GM21447 (cell line): ENCODE measurements around the gene ADAM15.

Experiments used
- ATAC-seq: cut with Tn5 transposase; IDR thresholded peaks from one replicate; pipeline ENCODE4 v1.9.1; 2021; ENCODE audit not compliant: unreplicated experiment

Gene ADAM15

DNA sequence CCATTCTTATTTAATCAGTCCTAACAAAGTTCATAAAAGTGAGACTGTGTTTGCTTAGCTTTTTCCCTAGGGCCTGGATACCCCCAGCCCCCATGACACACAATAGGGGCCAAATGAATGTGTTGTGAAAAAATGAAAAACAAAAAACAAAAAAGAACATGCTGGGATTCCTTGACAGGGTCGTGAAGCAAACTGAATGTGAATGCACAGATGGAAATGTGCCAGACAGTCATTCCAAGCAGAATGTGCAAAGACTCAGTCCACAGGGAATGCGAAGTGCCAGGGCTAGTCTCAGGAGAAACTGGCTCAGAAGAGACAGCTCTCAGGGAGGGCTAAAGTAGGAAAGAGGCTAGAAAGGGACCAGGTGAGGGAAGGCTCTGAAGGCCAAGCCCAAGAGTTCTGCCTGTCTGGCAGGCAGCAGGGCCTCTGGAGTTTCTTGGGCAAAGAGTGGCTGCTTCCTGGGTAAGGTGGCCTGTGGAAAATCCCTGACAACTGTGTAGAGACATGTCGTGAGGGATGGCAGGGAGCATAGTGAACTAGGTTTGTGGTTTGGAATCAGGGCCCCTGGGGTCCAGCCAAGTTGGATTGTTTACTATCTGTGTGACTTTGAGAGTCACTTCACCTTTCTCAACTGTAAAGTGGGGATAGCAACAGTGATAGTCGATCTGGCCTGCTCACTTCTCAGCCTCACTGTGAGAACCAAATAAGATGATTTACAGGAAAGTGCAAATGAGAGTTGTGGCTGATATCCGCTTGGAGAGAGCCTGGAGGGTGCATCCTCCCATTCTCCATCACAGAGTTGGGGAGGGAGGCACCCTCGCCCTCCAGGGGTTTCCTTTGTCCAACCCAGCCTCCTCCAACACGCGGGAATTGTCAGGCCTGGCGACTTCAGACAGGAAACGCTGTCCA, 1.2 kb upstream of the ADAM15 start:
- no peak for ATAC-seq

DNA sequence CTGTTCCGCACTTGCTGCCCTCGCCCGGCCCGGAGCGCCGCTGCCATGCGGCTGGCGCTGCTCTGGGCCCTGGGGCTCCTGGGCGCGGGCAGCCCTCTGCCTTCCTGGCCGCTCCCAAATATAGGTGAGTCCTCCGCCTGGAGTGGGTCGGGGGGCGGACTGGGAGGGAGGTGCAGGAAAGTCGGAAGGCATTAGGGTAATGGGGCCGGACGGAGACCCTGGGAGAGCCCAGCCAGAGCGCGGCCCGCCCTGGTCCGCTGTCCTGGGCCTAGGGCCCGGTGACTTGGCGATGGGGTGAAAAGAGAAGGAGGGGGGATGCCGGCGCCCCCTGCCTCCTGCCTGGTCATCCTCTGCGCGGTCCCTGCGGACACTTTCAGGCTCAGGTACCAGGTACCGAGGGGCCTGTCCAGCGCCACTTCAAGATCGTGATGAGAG, 243 bp downstream of the ADAM15 start:
- no peak for ATAC-seq

DNA sequence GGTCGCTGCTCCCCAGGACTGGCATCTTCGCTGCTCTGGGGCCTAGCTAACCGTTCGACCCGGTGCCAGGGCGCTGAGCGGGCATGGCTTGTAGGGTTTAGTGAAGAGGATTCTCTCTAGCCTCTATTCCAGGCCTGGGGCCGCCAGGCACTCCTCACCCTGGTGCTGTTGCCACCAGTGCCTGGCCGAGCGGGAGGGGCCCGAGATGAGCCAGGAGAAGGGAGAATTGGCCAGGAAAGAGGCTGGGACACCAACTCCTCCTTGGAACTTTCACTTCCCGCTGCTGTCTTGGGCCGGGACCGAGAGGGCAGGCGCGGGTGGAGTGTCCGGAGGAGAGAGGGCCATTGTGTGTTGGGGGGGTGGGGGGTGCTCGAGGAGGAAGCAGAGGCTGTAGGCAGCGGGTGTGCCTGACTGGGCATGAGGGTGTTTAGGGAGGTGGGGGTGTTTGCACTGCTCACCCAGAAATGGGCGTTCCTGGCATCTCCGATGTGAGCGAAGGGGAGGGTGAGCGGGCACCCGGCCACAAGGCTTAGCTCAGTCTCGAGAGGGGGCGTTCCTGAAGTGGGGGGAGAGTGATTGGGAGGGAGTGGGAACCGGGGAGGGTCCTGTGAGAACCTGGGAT, 772 bp downstream of the ADAM15 start:
- ATAC-seq: no peak

DNA sequence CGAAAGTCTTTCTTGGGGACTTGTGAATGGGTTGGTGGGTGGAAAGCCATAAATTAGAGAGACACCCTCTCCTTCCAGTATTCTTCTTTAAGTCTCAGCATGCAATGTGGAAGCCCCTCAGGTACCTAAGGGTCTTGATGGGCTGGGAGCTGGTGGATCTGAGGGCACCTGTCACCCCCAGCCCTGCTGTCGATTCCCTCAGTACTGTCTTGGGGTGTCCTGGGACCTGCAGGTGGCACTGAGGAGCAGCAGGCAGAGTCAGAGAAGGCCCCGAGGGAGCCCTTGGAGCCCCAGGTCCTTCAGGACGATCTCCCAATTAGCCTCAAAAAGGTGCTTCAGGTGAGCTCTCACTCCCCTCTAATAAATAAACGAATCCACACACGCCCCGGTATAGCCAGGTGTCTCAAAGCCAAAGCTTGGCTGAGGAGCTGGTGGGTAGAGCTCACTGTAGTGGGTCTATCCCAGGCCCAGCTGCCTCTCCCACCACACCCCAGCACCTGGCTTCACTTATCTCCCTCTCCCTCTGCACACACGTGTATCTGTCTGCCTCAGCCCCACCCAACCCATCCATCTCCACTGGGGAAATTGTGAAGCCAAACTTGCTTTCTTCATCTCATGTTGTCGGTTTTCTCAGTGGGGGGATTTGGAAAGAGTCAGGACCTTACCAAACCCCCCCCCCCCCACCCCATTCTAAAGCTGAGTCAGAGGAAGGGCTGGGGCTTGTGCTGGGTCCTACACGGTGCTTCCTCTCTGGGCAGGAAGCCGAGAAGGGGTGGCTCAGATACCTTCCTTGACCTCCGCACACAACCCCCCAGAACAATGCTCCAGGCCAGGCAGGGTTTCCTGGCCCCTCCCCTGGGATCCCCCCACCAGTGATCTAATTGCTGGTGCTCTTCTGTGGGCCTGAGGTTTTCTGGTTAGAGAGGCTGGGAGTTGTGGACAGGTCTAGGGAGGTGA, 1.6 kb downstream of the ADAM15 start:
- no peak for ATAC-seq

DNA sequence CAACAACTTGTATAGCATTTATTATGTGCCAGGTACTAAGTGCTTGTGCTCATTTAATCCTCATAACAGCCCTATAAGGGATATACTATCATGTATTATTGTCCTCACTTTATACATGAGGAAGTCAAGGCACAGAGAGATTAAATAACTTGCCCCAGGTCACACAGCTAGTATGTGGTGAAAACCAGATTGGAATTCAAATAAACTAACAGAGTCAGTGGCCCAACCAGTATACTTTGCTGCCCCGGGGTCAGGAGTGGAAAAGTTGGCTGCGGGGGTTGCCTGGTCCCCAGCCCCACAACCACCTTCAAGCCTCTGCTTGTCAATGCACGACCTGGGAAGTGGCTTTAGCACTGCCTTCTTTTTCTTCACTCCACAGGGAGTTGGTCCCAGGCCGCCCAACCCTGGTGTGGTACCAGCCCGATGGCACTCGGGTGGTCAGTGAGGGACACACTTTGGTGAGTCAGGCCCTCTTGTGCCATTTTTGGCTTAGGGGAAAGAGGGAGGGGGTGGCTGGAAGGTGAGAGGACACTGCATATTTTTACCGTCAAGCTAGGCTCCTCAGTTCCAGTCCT, 2.5 kb downstream of the ADAM15 start:
- ATAC-seq: no peak

DNA sequence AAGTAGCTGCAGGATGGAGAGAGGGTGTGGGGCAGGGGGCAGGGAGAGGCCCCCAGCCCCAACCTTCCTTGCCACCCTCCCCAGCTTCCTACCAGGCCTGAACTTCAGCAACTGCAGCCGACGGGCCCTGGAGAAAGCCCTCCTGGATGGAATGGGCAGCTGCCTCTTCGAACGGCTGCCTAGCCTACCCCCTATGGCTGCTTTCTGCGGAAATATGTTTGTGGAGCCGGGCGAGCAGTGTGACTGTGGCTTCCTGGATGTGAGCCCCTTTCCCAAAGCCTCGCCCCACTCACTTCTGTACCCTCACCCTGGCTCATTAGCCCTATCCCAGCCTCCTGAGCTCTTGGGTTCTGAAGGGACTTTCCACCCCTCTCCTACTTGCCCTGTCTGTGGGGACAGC, 6.0 kb downstream of the ADAM15 start:
- no peak for ATAC-seq

DNA sequence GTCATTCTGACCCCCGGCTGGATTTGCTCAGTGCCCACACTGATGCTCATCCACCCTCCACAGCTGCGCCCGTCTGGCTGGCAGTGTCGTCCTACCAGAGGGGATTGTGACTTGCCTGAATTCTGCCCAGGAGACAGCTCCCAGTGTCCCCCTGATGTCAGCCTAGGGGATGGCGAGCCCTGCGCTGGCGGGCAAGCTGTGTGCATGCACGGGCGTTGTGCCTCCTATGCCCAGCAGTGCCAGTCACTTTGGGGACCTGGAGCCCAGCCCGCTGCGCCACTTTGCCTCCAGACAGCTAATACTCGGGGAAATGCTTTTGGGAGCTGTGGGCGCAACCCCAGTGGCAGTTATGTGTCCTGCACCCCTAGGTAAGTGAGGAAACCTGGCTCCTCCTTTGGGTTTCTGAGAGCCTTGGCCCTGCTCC, 6.7 kb downstream of the ADAM15 start:
- ATAC-seq: no peak

DNA sequence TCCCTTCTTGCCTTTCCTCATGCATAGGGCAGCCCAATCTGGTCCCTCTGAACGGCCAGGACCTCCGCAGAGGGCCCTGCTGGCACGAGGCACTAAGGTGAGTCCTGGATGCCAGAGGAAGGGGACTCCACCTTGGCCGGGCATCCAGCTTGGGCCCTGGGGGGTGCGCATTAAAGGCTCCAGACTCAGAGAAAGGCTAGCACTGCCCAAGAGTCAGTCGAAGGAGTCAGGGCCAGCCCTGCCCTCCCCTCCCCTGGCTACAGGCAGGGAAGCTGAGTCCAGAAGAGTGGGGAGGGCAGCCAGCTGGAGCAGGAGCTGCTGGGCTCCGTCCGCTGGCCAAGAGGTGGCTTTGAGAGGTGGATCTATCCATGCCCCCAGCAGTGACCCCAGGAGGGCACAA, 9.6 kb downstream of the ADAM15 start:
- no peak for ATAC-seq

DNA sequence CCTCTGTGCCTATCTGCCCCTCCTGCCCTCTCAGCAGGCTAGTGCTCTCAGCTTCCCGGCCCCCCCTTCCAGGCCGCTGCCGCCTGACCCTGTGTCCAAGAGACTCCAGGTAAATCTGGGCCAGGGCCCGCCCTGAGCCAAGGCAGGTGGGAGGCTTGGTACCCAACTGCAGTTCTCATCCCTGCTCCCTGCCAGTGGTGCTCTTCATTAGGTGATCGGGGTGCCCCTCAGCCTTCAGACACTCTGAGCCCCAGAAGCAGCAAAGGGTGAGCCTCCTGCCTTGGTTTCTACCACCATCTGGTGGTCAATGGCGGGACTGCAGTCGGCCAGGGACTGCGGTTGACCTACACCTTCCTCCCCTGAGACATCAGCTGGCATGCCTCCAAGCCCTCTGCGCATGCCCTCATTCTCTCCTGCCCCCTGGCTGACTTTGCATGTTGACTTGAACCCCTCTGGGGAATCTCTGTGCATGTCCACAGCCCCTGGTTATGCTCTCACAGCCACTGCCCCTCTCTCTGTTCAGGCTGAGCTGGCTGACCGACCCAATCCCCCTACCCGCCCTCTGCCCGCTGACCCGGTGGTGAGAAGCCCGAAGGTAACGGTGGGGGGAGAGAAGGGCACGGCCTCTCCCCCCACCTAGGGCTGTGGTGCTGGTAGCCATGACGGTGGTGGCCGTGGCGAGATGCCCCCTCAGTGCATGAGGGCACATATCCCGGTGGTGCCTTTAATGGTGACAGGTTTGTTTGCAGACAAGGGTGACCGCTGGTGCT, 10.4 kb downstream of the ADAM15 start:
- peak; percentile 33 for ATAC-seq

DNA sequence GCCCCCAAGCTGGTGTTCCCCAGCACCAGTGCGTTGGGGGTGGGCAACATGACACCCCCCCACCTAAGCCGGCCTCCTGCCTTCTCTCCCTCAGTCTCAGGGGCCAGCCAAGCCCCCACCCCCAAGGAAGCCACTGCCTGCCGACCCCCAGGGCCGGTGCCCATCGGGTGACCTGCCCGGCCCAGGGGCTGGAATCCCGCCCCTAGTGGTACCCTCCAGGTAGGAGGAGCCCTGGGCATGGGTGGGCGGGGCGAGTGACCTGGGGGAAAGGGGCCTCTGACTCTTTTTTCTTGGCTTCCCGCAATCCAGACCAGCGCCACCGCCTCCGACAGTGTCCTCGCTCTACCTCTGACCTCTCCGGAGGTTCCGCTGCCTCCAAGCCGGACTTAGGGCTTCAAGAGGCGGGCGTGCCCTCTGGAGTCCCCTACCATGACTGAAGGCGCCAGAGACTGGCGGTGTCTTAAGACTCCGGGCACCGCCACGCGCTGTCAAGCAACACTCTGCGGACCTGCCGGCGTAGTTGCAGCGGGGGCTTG, 11.1 kb downstream of the ADAM15 start:
- ATAC-seq: no peak

DNA sequence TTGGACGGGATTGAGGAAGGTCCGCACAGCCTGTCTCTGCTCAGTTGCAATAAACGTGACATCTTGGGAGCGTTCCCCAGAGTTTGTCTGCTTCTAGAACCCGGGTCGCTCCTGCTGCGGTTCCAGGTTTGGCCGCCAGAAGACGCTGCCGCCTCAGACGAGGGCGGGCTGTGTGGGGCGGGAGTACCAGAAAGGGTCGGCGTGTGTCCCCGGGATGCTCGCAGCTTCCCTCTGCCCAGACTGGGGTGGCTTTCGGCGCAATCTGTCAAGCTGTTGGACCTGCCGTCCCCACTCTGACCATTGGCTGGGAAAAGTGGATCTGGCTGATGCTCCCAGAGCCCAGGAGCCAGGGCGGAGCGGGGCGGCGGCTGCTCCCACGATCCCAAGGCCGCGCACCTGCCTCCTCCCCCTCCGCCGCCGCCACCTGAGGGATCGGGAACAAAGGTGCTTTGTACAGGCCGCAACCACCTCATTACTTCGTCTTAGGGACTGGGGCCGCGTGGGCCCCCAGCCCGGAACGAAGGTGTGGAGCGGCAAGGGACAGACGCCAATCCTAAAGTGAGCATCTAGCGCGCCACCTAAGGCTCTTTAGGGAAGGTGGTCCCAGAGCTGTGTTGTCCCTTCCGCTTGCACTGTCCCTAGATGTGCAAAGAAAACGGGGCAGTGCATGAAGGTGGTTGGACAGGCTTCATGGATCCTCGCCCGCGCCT, 11.7 kb downstream of the ADAM15 start:
- no peak for ATAC-seq

DNA sequence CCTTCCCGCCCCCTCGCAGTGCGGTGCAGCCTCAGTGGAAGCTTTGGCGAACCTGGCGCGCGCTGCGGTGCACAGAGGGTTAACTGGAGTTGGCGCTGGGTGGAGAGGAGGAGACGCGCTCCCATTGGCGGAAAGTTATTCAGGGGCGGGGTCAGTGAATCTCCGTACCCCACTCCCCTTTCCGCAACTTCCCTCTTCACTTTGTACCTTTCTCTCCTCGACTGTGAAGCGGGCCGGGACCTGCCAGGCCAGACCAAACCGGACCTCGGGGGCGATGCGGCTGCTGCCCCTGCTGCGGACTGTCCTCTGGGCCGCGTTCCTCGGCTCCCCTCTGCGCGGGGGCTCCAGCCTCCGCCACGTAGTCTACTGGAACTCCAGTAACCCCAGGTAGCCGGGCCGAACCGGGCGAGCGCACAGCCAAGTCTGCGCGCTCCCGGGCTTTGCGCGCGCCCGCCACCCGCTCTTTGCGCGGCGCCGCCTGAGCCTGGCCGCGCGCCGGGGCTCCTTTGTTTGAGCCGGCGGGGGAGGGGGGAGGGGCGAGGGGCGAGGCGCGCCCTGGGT, 12.5 kb downstream of the ADAM15 start, which contains the start of gene EFNA4:
TSS of gene EFNA4 (plus strand) at position 191 of the 561 bp plus-strand sequence. CDS start at position 275, 84 bp downstream.
- peak; percentile 66 for ATAC-seq

DNA sequence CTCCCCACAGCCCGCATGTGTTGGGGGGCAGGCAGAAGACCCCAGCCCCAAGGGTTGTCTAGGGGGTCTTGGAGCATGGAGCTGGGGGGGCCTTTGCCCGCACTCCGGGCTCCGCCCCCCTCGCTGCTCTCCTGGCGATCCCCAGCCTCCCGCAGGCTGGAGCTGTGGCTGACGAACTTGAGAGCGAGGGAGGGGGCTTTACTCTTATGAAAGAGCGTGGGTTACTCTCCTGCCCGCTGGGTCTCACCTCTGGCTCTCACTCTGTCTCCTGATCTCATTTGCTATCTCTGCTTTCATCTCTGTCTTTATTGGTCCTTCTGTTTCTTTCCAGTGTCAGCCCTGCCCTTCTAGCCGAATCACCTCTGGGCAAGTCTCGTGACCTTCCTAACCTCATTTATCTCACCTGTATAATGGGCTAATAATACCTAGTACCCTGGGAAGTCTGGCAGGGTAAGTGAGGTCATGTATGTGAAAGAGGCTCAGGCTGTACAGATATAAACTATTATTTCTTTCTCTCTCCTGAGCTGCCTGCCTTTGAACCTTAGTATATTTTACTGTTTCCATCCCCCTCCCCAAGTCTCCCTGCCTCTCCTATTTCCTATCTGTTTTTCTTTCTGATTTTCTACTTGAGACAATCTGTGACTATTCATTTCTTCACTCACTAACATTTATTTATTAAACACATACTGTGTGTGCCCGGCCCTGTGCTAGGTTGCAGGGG, 13.2 kb downstream of the ADAM15 start:
- no peak for ATAC-seq

DNA sequence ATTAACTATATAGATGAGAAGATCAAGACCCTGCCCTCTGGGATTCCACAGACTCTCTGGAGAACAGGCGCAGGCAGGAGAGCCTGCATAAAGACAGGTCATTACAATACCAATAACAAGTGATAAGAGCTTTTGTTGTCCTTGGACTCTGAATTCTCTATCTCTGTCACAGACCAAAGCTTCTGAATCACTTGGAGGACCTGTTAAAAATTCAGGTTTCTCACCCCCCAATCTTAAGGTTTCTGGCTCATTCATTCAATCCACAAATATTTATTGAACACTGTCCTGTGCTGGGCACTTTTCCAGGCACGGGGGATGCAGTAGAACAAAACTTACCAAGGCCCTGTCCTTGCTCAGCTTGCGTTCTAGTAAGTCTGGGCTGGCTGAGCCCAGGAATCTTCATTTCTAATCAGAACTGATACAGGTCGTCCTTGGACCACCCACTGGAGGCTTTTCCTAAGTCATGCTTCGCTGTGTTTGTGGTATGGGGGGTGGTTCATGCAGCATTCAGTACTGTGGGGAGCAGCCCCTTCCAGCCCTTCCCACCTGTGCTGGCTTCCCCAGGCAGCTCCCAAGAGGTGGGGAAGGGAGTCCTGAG, 13.8 kb downstream of the ADAM15 start:
- ATAC-seq: no peak

DNA sequence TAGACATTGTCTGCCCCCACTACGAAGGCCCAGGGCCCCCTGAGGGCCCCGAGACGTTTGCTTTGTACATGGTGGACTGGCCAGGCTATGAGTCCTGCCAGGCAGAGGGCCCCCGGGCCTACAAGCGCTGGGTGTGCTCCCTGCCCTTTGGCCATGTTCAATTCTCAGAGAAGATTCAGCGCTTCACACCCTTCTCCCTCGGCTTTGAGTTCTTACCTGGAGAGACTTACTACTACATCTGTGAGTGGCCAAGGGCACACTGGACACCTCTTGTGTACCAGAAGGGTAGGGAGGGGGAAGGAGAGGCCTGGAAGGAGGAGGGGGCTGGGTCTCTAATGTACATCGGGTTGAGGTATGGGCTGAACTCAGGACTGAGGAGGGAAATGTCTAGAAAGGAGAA, 15.7 kb downstream of the ADAM15 start:
- ATAC-seq: no peak

DNA sequence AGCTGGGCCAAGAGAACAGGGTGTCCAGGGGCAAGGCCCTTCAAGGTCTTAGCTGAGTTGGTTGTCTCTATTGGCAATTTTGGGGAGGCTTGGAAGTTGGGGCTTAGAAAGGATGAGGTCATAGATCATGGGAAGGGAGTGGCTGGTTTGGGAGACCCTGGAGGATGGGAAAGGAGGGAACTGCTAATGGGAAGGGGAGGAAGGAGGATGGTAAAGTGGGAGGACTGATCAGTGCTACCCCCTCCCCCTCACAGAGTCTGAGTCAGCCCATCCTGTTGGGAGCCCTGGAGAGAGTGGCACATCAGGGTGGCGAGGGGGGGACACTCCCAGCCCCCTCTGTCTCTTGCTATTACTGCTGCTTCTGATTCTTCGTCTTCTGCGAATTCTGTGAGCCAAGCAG, 17.5 kb downstream of the ADAM15 start:
- ATAC-seq: no peak

DNA sequence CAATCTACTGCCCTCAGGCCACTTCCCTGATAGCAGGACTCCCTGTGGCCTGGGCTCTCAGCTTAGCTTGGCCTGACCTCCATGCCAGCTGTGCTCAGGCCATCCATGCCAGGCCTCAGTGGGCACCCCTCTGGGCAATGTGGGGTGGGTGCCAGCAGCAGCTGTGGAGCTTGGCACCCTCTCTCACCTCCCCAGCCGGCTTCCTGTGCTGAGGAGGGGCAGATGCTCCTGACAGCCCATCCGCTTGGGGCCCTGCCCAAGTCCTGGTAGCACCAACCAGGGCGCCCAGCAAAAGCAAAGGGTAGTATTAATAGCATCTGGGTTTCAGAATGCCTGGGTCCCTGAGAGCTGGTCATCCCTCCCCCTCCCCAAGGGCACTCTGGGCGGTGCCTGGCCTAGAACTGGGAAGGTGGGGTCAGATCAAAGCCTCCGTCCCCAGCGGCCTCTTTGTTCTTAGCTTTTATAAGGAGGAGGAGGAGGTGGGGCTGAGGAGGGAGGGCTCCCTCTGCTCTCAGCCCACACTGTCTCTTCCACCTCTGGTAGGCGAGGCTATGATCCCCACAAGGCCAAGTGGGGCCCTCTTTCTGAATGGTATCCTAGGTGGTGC, 18.5 kb downstream of the ADAM15 start:
- ATAC-seq: no peak
